SK-N-SH (cell line): ENCODE results near the gene RHBG. TPM values are rescaled to one million over a fixed set of nuclear protein-coding genes. Genes with fewer than 3 reads are reported as not detected.

Experiments used
- CTCF ChIA-PET: fragments of 300-600, 350-600 bp; formaldehyde crosslinking; extraction: SDS; loops from one replicate; lab custom pipeline; 2021; lab: Yijun Ruan, JAX
- POLR2A ChIA-PET: fragments of 350-600 bp; sonication (Branson Sonifier 250); formaldehyde crosslinking; extraction: SDS; loops from one replicate; lab custom pipeline; 2020; ENCODE audit warnings: antibody characterized with exemption, inconsistent platforms; lab: Yijun Ruan, JAX
- DNase-seq: peaks from one replicate; pipeline ENCODE4 v3.0.0; 2012
- H2AFZ ChIP-seq: fragments of 200-600 bp; sonication (generic); 2 replicates; pipeline ENCODE4 v1.8.1; 2016; ENCODE audit warnings: antibody characterized with exemption, mild to moderate bottlenecking, low read depth
- H3F3A ChIP-seq: fragments of 200-600 bp; sonication (generic); replicated peaks from 2 replicates; pipeline ENCODE3; 2016; ENCODE audit warnings: antibody characterized with exemption, mild to moderate bottlenecking; ENCODE audit not compliant: insufficient read depth
- H3K27ac ChIP-seq, 2 experiments: fragments of 200-500 bp in 1 of 2; fragments of 200-600 bp in 1 of 2; sonication (Bioruptor generic) in 1 of 2; sonication (generic), shearing (Covaris generic) in 1 of 2; 2 replicates each; pipeline versions ENCODE4 v1.5.1 to v1.6.1; 2014 to 2016; ENCODE audit warnings: low read depth in 2 of 2, inconsistent platforms in 1 of 2, low read length in 1 of 2, mild to moderate bottlenecking in 1 of 2, mixed read lengths in 1 of 2
- H3K27me3 ChIP-seq: fragments of 200-600 bp; sonication (generic), shearing (Covaris generic); 2 replicates; pipeline ENCODE4 v1.6.1; 2016; ENCODE audit warnings: mixed run types; ENCODE audit not compliant: insufficient read depth
- H3K36me3 ChIP-seq, 2 experiments: fragments of 200-500 bp in 1 of 2; fragments of 200-600 bp in 1 of 2; sonication (Bioruptor generic) in 1 of 2; sonication (generic) in 1 of 2; replicated peaks in 1 of 2; 2 replicates each; pipeline versions ENCODE3 to v1.5.1; 2014 to 2016; ENCODE audit warnings: low read length in 1 of 2, mild to moderate bottlenecking in 1 of 2; ENCODE audit not compliant: insufficient read depth in 2 of 2, control insufficient read depth in 1 of 2
- H3K4me1 ChIP-seq, 2 experiments: fragments of 200-500 bp in 1 of 2; fragments of 200-600 bp in 1 of 2; sonication (Bioruptor generic) in 1 of 2; sonication (generic), shearing (Covaris generic) in 1 of 2; 2 replicates each; pipeline versions ENCODE4 v1.5.1 to v1.6.1; 2014 to 2016; ENCODE audit warnings: low read depth in 1 of 2, low read length in 1 of 2, mixed run types in 1 of 2; ENCODE audit not compliant: insufficient read depth in 2 of 2, control insufficient read depth in 1 of 2
- H3K4me2 ChIP-seq: fragments of 200-600 bp; sonication (generic), shearing (Covaris generic); 2 replicates; pipeline ENCODE4 v1.6.1; 2017; ENCODE audit warnings: mixed run types
- H3K4me3 ChIP-seq, 2 experiments: fragments of 200-500 bp in 1 of 2; fragments of 200-600 bp in 1 of 2; sonication (Bioruptor generic) in 1 of 2; sonication (generic), shearing (Covaris generic) in 1 of 2; 2 replicates each; pipeline versions ENCODE4 v1.5.1 to v1.8.1; 2014 to 2016; ENCODE audit warnings: low read depth in 2 of 2, inconsistent platforms in 1 of 2, low read length in 1 of 2, mild to moderate bottlenecking in 1 of 2, mixed read lengths in 1 of 2, moderate library complexity in 1 of 2
- H3K79me2 ChIP-seq: fragments of 200-600 bp; sonication (generic); 2 replicates; pipeline ENCODE4 v1.8.1; 2017; ENCODE audit warnings: mild to moderate bottlenecking; ENCODE audit not compliant: insufficient read depth
- H3K9ac ChIP-seq: fragments of 200-600 bp; sonication (generic); 2 replicates; pipeline ENCODE4 v1.6.1; 2017; ENCODE audit warnings: mixed run types
- H3K9me2 ChIP-seq: fragments of 200-600 bp; sonication (generic); 2 replicates; pipeline ENCODE4 v1.6.1; 2017; ENCODE audit warnings: mixed run types
- H3K9me3 ChIP-seq: fragments of 200-600 bp; sonication (generic); 2 replicates; pipeline ENCODE4 v1.6.1; 2017; ENCODE audit warnings: mixed run types, mild to moderate bottlenecking, moderate library complexity
- H4K20me1 ChIP-seq: fragments of 200-600 bp; sonication (generic); 2 replicates; pipeline ENCODE4 v1.6.1; 2017; ENCODE audit warnings: mild to moderate bottlenecking, mixed run types; ENCODE audit not compliant: insufficient read depth
- CHD2 ChIP-seq: fragments of 150-350 bp; IDR thresholded peaks from 2 replicates; pipeline ENCODE4 v1.6.1; 2018; ENCODE audit warnings: low read length; ENCODE audit not compliant: partially characterized antibody
- ELF1 ChIP-seq: IDR thresholded peaks from 2 replicates; pipeline ENCODE4 v1.4.0; 2012
- FOSL2 ChIP-seq: IDR thresholded peaks from 2 replicates; pipeline ENCODE4 v1.4.0; 2012; ENCODE audit warnings: low read depth, mild to moderate bottlenecking, moderate library complexity, borderline replicate concordance
- FOXM1 ChIP-seq: IDR thresholded peaks from 2 replicates; pipeline ENCODE4 v1.4.0; 2012; ENCODE audit warnings: low read depth, mild to moderate bottlenecking
- GATA2 ChIP-seq: sonication (generic); formaldehyde crosslinking; IDR thresholded peaks from 2 replicates; pipeline ENCODE4 v1.5.0; 2020; ENCODE audit warnings: mild to moderate bottlenecking, missing genetic modification reagents
- MEF2A ChIP-seq: IDR thresholded peaks from 2 replicates; pipeline ENCODE4 v1.4.0; 2012; ENCODE audit warnings: low read depth, borderline replicate concordance
- NRF1 ChIP-seq: IDR thresholded peaks from 2 replicates; pipeline ENCODE4 v1.6.1; 2012; ENCODE audit warnings: low read depth, mild to moderate bottlenecking, low read length
- RAD21 ChIP-seq: IDR thresholded peaks from 2 replicates; pipeline ENCODE4 v1.6.1; 2012; ENCODE audit warnings: mild to moderate bottlenecking, low read length
- RXRA ChIP-seq: IDR thresholded peaks from 2 replicates; pipeline ENCODE4 v1.4.0; 2012; ENCODE audit warnings: low read depth, mild to moderate bottlenecking, borderline replicate concordance
- SIN3A ChIP-seq: IDR thresholded peaks from 2 replicates; pipeline ENCODE4 v1.6.1; 2012; ENCODE audit warnings: low read depth, mild to moderate bottlenecking, low read length, moderate library complexity, borderline replicate concordance
- SMC3 ChIP-seq: IDR thresholded peaks from 2 replicates; pipeline ENCODE4 v1.6.1; 2012; ENCODE audit warnings: low read depth, low read length, improper control_type of control experiment
- TAF1 ChIP-seq: IDR thresholded peaks from 2 replicates; pipeline ENCODE4 v1.6.1; 2012; ENCODE audit warnings: low read depth, mild to moderate bottlenecking, low read length, moderate library complexity, borderline replicate concordance
- WGBS: methylation state at CpG from one replicate; pipeline ENCODE4 v1.1.6; 2017; ENCODE audit warnings: low lambda C conversion rate; 5-methylcytosine and 5-hydroxymethylcytosine counted together
- polyA plus RNA-seq, 3 experiments: library from polyadenylated mRNA; depleted of rRNA; stranded (reverse); fragments of >200 nt; gene quantifications; 2 replicates each; pipeline ENCODE4 v1.2.3, GENCODE V29; 2012
- TF ChIP-seq, protein P1 (sequence below): IDR thresholded peaks from 2 replicates; pipeline ENCODE4 v1.4.0; 2012; ENCODE audit warnings: low read depth, borderline replicate concordance
- TF ChIP-seq, protein P2 (sequence below): fragments of 200-600 bp; sonication (generic); IDR thresholded peaks from 2 replicates; pipeline ENCODE4 v1.6.1; 2017; ENCODE audit warnings: antibody characterized with exemption, mild to moderate bottlenecking, moderate library complexity
- TF ChIP-seq, protein P3 (sequence below): IDR thresholded peaks from 2 replicates; pipeline ENCODE4 v1.4.0; 2012; ENCODE audit warnings: low read depth, borderline replicate concordance
- TF ChIP-seq, protein P4 (sequence below): IDR thresholded peaks from 2 replicates; pipeline ENCODE4 v1.4.0; 2012; ENCODE audit warnings: low read depth

RHBG gene
- polyA plus RNA-seq, 1 of the 3 experiments (the other 2 are of a cell fraction): 0.18 TPM

DNA sequence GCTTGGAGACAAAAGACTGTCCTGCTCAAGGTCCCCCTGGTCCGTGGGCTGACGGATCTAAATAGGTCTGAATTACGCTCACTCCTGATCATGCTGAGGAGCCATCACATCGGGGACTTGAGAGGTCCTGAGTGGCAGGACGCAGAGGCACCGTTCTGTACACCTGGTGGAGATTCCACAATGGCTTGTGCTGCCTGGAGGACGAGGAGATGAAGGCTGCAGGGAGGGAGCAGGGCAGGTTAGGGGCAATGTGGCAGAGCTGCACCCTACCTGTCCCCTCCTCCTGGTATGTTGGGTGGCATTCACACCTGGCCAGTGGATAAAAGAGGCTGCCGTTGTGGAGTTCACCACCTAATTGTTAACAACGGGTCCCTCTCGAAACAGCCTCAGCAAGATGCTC, 38.7 kb downstream of the RHBG start (continued):
- TF ChIP-seq, protein P1, sequence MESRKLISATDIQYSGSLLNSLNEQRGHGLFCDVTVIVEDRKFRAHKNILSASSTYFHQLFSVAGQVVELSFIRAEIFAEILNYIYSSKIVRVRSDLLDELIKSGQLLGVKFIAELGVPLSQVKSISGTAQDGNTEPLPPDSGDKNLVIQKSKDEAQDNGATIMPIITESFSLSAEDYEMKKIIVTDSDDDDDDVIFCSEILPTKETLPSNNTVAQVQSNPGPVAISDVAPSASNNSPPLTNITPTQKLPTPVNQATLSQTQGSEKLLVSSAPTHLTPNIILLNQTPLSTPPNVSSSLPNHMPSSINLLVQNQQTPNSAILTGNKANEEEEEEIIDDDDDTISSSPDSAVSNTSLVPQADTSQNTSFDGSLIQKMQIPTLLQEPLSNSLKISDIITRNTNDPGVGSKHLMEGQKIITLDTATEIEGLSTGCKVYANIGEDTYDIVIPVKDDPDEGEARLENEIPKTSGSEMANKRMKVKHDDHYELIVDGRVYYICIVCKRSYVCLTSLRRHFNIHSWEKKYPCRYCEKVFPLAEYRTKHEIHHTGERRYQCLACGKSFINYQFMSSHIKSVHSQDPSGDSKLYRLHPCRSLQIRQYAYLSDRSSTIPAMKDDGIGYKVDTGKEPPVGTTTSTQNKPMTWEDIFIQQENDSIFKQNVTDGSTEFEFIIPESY: no peak
- TF ChIP-seq TAF1 (no peak), FOXM1 (no peak), SIN3A (no peak)
- TF ChIP-seq, protein P2, sequence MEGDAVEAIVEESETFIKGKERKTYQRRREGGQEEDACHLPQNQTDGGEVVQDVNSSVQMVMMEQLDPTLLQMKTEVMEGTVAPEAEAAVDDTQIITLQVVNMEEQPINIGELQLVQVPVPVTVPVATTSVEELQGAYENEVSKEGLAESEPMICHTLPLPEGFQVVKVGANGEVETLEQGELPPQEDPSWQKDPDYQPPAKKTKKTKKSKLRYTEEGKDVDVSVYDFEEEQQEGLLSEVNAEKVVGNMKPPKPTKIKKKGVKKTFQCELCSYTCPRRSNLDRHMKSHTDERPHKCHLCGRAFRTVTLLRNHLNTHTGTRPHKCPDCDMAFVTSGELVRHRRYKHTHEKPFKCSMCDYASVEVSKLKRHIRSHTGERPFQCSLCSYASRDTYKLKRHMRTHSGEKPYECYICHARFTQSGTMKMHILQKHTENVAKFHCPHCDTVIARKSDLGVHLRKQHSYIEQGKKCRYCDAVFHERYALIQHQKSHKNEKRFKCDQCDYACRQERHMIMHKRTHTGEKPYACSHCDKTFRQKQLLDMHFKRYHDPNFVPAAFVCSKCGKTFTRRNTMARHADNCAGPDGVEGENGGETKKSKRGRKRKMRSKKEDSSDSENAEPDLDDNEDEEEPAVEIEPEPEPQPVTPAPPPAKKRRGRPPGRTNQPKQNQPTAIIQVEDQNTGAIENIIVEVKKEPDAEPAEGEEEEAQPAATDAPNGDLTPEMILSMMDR: no peak
- TF ChIP-seq, protein P3, sequence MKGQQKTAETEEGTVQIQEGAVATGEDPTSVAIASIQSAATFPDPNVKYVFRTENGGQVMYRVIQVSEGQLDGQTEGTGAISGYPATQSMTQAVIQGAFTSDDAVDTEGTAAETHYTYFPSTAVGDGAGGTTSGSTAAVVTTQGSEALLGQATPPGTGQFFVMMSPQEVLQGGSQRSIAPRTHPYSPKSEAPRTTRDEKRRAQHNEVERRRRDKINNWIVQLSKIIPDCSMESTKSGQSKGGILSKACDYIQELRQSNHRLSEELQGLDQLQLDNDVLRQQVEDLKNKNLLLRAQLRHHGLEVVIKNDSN: no peak
- TF ChIP-seq, protein P4, sequence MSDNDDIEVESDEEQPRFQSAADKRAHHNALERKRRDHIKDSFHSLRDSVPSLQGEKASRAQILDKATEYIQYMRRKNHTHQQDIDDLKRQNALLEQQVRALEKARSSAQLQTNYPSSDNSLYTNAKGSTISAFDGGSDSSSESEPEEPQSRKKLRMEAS: no peak
- TF ChIP-seq, all 33 proteins: peak for 0

DNA sequence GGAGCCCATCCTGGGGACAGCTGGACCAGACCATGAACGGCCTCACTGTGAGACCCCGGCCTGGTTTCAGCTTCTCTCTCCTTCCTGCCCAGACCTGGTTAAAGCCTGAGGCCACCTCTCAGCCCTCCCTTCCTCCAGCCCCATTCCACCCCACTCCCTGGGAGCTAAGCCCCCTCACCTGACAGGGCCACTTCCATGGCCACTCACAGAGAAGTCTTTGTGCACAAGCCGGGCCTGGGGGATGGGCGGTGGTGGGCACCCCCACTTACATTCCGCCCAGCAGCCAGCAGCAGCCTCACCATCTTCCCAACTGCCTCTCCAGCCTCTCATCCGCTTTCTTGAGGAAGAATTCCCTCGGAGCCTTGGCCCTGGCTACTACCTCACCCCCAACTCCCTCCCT, 40.4 kb downstream of the RHBG start:
- DNase-seq: no peak
- Histone ChIP-seq H3K27ac (no peak overlapping the region), H3F3A (no peaks in the 10 kb centered on the region), H2AFZ (no peak overlapping the region), H3K9me3 (no peaks in the 10 kb centered on the region), H3K4me1 (no peaks in the 10 kb centered on the region), H3K9me2 (no peaks in the 10 kb centered on the region), H3K9ac (no peak overlapping the region), H3K27me3 (peaks cover 6% of the 10 kb centered on the region; the same call in 1 of the 2 replicates), H3K36me3 (no peaks in the 10 kb centered on the region), H3K4me2 (no peak overlapping the region), H3K4me3 (no peak overlapping the region), H3K79me2 (no peaks in the 10 kb centered on the region), H4K20me1 (no peaks in the 10 kb centered on the region)
- ChIA-PET POLR2A (no interaction called here), CTCF (interaction anchor here (1.6 to 29.5 kb wide), 3 partner anchors 20 to 36 kb away, joined by 3 to 412 read pairs (median 25); no protein-coding TSS in a partner anchor)
- TF ChIP-seq MEF2A (no peak), CHD2 (no peak), GATA2 (CRISPR knock-in tag) (no peak), ELF1 (no peak), FOSL2 (no peak), RAD21 (no peak), RXRA (no peak), FOXM1 (no peak), NRF1 (no peak), SMC3 (no peak)
- TF ChIP-seq, protein P3: no peak
- TF ChIP-seq, protein P1: no peak
- TF ChIP-seq, protein P4: no peak
- TF ChIP-seq, protein P2: no peak
- WGBS: 76% methylated on average over 6 of the region's 7 CpGs
